Measurements from ENCODE around the gene CFAP92.

DNA sequence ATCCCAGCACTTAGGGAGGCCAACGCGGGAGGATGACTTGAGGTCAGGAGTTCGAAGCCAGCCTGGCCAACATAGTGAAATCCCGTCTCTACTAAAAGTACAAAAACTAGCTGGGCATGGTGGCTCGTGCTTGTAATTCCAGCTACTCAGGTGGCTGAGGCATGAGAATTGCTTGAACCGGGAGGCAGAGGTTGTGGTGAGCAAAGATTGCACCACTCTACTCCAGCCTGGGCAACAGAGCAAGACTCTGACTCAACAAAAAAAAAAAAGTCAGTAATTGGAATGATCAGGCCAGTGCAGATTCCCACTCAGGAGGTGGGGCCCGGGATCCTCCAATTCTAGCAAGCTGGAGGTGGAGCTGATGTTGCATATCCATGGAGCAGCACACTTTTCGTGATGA lies 5.6 kb downstream of the CFAP92 start:
- TF ChIP-seq ZNF558 (tag by site-specific recombination; IDR thresholded peaks at IDR 0.05) (no peak), ZNF660 (tag by site-specific recombination; IDR thresholded peaks at IDR 0.05) (no peak), CTCF (tag by site-specific recombination; IDR thresholded peaks at IDR 0.05) (no peak), BCL11A (tag by site-specific recombination; IDR thresholded peaks at IDR 0.05; ENCODE audit: low read depth) (no peak)
